HG03571 (cell line): ENCODE measurements around the gene TUBB8.
"Not testable (repeated sequence)": the region's sequence is repeated elsewhere in the genome, so short reads cannot be mapped to it uniquely, and the experiment has no call there.

Experiments used
- ATAC-seq: cut with Tn5 transposase; IDR thresholded peaks from one replicate; pipeline ENCODE4 v1.9.1; 2021; ENCODE audit not compliant: unreplicated experiment

TUBB8 gene

DNA sequence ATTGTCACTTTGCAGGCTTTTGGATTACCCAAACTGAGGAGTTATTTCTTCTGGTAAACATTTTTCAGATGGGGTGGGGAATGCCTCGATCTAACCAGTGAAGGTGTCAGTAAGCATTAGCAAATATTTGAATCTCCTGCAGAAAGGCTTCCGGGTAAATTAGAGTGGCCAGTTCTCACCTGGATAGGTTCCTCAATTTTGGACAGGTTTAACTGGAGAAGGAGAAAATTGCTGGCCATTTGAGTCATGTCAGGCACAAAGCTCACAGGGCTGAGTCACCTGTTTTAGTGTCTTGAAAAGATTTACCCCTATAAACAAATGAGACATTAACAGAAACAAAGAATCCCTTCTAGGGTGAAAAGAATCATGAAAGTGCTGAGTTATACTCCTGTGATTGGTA is 830 bp upstream of the TUBB8 start:
- ATAC-seq, result not testable (repeated sequence)

DNA sequence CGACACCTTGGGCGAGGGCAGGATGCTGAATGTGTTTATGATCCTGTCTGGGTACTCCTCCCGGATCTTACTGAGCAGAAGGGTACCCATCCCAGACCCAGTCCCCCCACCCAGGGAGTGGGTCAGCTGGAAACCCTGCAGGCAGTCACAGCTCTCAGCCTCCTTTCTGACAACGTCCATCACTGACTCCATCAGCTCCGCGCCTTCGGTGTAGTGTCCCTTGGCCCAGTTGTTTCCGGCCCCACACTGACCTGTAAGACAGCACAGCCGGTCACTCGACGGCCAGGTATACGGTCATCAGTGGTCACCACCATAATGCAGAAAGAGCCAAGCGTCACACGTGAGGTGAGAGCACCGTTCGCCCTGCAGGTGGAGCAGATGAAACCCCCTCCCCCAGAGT is 1.2 kb downstream of the TUBB8 start:
- ATAC-seq, result not testable (repeated sequence)

DNA sequence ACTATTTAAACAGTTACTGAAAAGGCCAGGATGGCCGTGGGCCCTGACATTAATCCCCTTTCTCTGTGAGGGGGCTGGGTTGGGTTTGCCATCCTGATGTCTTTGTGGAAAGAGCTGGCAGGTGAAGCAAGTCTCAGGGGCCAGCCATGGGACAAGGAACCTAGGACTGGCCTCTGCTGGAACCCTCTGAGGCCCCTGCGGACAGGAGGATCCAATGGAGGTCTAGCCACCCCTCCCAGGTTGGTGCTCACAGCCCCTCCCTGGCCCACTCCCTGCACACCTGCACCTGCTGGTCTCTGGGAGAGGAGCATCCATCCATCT is 35.8 kb downstream of the TUBB8 start:
- ATAC-seq, result not testable (repeated sequence)

DNA sequence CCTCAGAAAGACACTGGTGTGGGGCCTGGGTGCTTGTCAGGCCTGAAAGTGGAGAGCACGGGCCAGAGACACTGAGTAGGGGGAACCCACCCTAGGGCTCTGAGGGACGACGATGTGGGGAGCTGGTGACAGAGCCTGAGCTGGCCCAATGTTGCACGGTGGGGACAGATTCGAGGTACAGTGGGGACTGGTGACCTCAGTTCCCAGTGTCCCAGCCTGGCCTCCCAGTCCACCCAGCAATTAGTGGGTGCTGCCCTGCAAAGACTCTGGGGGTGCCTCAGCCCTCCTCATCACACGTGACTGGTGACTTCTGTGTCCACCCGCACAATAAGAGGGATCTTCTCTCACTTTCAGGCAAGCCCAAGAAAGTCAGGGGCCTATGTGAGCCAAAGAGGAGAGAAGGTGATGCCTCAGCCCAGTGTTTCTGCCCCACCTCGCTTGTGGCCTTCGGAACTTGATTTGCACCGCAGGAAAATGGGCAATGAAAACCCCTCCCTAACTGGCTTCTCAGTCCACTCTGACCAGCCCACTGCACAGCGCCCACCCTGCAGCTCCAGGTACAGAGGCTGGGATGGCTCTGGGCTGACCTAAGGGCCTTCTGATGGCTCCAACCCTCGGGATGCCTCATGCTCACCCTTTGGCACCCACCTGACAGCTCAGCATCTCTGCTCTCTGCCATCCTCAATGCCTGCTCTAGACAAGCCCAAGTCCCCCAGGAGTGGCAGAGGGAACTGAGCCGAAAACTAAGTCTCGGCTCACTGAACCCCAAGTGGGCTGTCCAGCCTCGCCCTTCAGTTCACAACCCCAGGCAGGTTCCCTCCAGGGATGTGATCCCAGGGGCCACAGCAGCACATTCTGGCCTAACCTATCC is 36.4 kb downstream of the TUBB8 start:
- not testable (repeated sequence) for ATAC-seq

DNA sequence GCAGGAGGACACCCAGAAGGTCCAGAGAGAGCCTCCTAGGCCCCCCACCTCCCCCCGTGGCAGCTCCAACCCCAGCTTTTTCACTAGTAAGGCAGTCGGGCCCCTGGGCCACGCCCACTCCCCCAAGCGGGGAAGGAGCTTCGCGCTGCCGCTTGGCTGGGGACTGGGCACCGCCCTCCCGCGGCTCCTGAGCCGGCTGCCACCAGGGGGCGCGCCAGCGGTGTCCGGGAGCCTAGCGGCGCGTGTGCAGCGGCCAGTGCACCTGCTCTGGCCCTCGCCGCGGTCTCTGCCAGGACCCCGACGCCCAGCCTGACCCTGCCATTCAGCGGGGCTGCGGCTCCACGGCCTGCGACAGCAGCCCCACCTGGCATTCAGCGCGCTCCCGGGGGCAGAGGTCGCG is 37.8 kb downstream of the TUBB8 start:
- ATAC-seq, result not testable (repeated sequence)

DNA sequence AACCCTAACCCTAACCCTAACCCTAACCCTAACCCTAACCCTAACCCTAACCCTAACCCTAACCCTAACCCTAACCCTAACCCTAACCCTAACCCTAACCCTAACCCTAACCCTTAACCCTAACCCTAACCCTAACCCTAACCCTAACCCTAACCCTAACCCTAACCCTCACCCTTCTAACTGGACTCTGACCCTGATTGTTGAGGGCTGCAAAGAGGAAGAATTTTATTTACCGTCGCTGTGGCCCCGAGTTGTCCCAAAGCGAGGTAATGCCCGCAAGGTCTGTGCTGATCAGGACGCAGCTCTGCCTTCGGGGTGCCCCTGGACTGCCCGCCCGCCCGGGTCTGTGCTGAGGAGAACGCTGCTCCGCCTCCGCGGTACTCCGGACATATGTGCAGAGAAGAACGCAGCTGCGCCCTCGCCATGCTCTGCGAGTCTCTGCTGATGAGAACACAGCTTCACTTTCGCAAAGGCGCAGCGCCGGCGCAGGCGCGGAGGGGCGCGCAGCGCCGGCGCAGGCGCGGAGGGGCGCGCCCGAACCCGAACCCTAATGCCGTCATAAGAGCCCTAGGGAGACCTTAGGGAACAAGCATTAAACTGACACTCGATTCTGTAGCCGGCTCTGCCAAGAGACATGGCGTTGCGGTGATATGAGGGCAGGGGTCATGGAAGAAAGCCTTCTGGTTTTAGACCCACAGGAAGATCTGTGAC is 38.7 kb downstream of the TUBB8 start:
- not testable (repeated sequence) for ATAC-seq
